Neural progenitor cell (in vitro differentiated cells): ENCODE results near the gene PRKAG2. TPM values are rescaled to one million over a fixed set of nuclear protein-coding genes. Genes with fewer than 3 reads are reported as not detected.

Experiments
- DNase-seq: peaks from one replicate; pipeline ENCODE4 v3.0.0-alpha.2; 2016; ENCODE audit warnings: low spot score
- H2AFZ ChIP-seq: fragments of 200-600 bp; sonication (generic); replicated peaks from 2 replicates; pipeline ENCODE4 v1.6.1; 2016; ENCODE audit warnings: antibody characterized with exemption
- H3F3A ChIP-seq: fragments of 200-600 bp; sonication (generic); 2 replicates; pipeline ENCODE4 v1.6.1; 2016; ENCODE audit warnings: antibody characterized with exemption, low read depth
- H3K27ac ChIP-seq: fragments of 200-600 bp; sonication (generic); 2 replicates; pipeline ENCODE4 v1.5.1; 2016; ENCODE audit warnings: mild to moderate bottlenecking
- H3K27me3 ChIP-seq: fragments of 200-600 bp; sonication (generic); 2 replicates; pipeline ENCODE4 v1.6.1; 2016; ENCODE audit warnings: mild to moderate bottlenecking, moderate library complexity
- H3K36me3 ChIP-seq: fragments of 200-600 bp; sonication (generic); 2 replicates; pipeline ENCODE4 v1.5.1; 2016
- H3K4me1 ChIP-seq: fragments of 200-600 bp; sonication (generic); 2 replicates; pipeline ENCODE4 v1.6.1; 2016; ENCODE audit warnings: mixed run types
- H3K4me2 ChIP-seq: fragments of 200-600 bp; sonication (generic); 2 replicates; pipeline ENCODE4 v1.6.1; 2016
- H3K4me3 ChIP-seq: fragments of 200-600 bp; sonication (generic); 2 replicates; pipeline ENCODE4 v1.5.1; 2016
- H3K79me2 ChIP-seq: fragments of 200-600 bp; sonication (generic); 2 replicates; pipeline ENCODE4 v1.6.1; 2016; ENCODE audit warnings: low read depth
- H3K9ac ChIP-seq: fragments of 200-600 bp; sonication (generic); 2 replicates; pipeline ENCODE4 v1.6.1; 2016
- H3K9me3 ChIP-seq: fragments of 200-600 bp; sonication (generic); 2 replicates; pipeline ENCODE4 v1.5.1; 2016; ENCODE audit warnings: low read depth
- H4K20me1 ChIP-seq: fragments of 200-600 bp; sonication (generic); 2 replicates; pipeline ENCODE4 v1.6.1; 2016; ENCODE audit warnings: low read depth
- H3K27ac Mint-ChIP-seq: 3 replicates; pipeline ENCODE4 v1.8.0; 2021; ENCODE audit warnings: mixed read lengths
- H3K27me3 Mint-ChIP-seq: 2 replicates; pipeline ENCODE4 v1.8.0; 2022; ENCODE audit warnings: low read depth, mild to moderate bottlenecking, inconsistent platforms, moderate library complexity, mixed read lengths; ENCODE audit not compliant: insufficient read depth
- H3K36me3 Mint-ChIP-seq: 3 replicates; pipeline ENCODE4 v1.8.0; 2021; ENCODE audit warnings: mixed read lengths
- H3K4me1 Mint-ChIP-seq: 3 replicates; pipeline ENCODE4 v1.8.0; 2021; ENCODE audit warnings: mixed read lengths
- H3K4me3 Mint-ChIP-seq: 3 replicates; pipeline ENCODE4 v1.8.0; 2021; ENCODE audit warnings: mild to moderate bottlenecking, moderate library complexity, mixed read lengths
- H3K9me3 Mint-ChIP-seq: 3 replicates; pipeline ENCODE4 v1.8.0; 2020; ENCODE audit warnings: mixed read lengths
- CTCF ChIP-seq: fragments of 200-600 bp; sonication (generic); IDR thresholded peaks from 2 replicates; pipeline ENCODE4 v1.5.1; 2017; ENCODE audit warnings: antibody characterized with exemption, mild to moderate bottlenecking
- EZH2 ChIP-seq: fragments of 200-600 bp; sonication (generic); IDR thresholded peaks from 2 replicates; pipeline ENCODE4 v1.6.1; 2017; ENCODE audit warnings: antibody characterized with exemption, mild to moderate bottlenecking, moderate library complexity
- EZH2phosphoT487 ChIP-seq: fragments of 200-600 bp; sonication (generic); IDR thresholded peaks from 2 replicates; pipeline ENCODE4 v1.6.1; 2017; ENCODE audit warnings: antibody characterized with exemption
- total RNA-seq: library from RNA; depleted of rRNA; stranded (reverse); fragments of >200 nt; gene quantifications from 2 replicates; pipeline ENCODE4 v1.2.3, GENCODE V29; 2015; ENCODE audit warnings: low replicate concordance

Gene PRKAG2
- total RNA-seq, 1 donor from 2014 or later = 11.4 TPM

GRCh38 chr7:151812967-151813366 is 63.9 kb downstream of the PRKAG2 start:
- H3K36me3 Mint-ChIP-seq = no peaks in the 10 kb centered on the region
- no peak overlapping the region for H3K9ac ChIP-seq
- TF ChIP-seq EZH2phosphoT487 (no peak), CTCF (no peak), EZH2 (no peak)
- H3K27me3 ChIP-seq = peaks cover 33% of the 10 kb centered on the region
- H3K4me3 ChIP-seq = no peak overlapping the region
- H3K4me3 Mint-ChIP-seq = peak overlapping the region; percentile 46
- H3K4me2 ChIP-seq = no peak overlapping the region
- no peak overlapping the region for H2AFZ ChIP-seq
- no peaks in the 10 kb centered on the region for H3K9me3 Mint-ChIP-seq
- H3K4me1 ChIP-seq = peaks cover 20% of the 10 kb centered on the region
- H3K27ac Mint-ChIP-seq = no peak overlapping the region
- H3K9me3 ChIP-seq = no peaks in the 10 kb centered on the region
- no peak for DNase-seq
- H3K36me3 ChIP-seq = no peaks in the 10 kb centered on the region
- H3K27ac ChIP-seq = no peak overlapping the region
- H3K27me3 Mint-ChIP-seq = peaks cover 23% of the 10 kb centered on the region
- peaks cover 25% of the 10 kb centered on the region for H3K4me1 Mint-ChIP-seq
- peaks cover 11% of the 10 kb centered on the region for H3F3A ChIP-seq
- H3K79me2 ChIP-seq = no peaks in the 10 kb centered on the region
- H4K20me1 ChIP-seq = peaks cover 19% of the 10 kb centered on the region

GRCh38 chr7:151810441-151811232 is 66.3 kb downstream of the PRKAG2 start:
- TF ChIP-seq EZH2phosphoT487 (no peak), CTCF (no peak), EZH2 (no peak)
- DNase-seq = no peak
- Histone ChIP-seq H3K27ac (no peak overlapping the region), H3K79me2 (no peaks in the 10 kb centered on the region), H3K27me3 (peaks cover 21% of the 10 kb centered on the region), H3K9ac (no peak overlapping the region), H3K9me3 (no peaks in the 10 kb centered on the region), H3K36me3 (no peaks in the 10 kb centered on the region), H2AFZ (no peak overlapping the region), H3K4me3 (no peak overlapping the region), H3K4me2 (no peak overlapping the region), H3K4me1 (peaks cover 20% of the 10 kb centered on the region), H4K20me1 (peaks cover 19% of the 10 kb centered on the region), H3F3A (peaks cover 11% of the 10 kb centered on the region)
- H3K27ac Mint-ChIP-seq = no peak overlapping the region
- no peaks in the 10 kb centered on the region for H3K9me3 Mint-ChIP-seq
- H3K36me3 Mint-ChIP-seq = no peaks in the 10 kb centered on the region
- no peak overlapping the region for H3K4me3 Mint-ChIP-seq
- peaks cover 20% of the 10 kb centered on the region for H3K27me3 Mint-ChIP-seq
- peaks cover 31% of the 10 kb centered on the region for H3K4me1 Mint-ChIP-seq

- Mint-ChIP-seq H3K27me3 (peaks cover 14% of the 10 kb centered on the region), H3K4me1 (peaks cover 24% of the 10 kb centered on the region), H3K4me3 (no peak overlapping the region), H3K27ac (no peak overlapping the region), H3K9me3 (no peaks in the 10 kb centered on the region), H3K36me3 (no peaks in the 10 kb centered on the region)
- no peak overlapping the region for H3K27ac ChIP-seq
- no peak overlapping the region for H2AFZ ChIP-seq
- H3K9me3 ChIP-seq = no peaks in the 10 kb centered on the region
- H3K4me3 ChIP-seq = no peak overlapping the region
- no peaks in the 10 kb centered on the region for H3K36me3 ChIP-seq
- no peaks in the 10 kb centered on the region for H3K79me2 ChIP-seq
- H3K4me2 ChIP-seq = no peak overlapping the region
- H3K4me1 ChIP-seq = peaks cover 14% of the 10 kb centered on the region
- no peak for DNase-seq
- H3F3A ChIP-seq = peaks cover 9% of the 10 kb centered on the region
- H3K9ac ChIP-seq = no peak overlapping the region
- TF ChIP-seq CTCF (no peak), EZH2 (no peak), EZH2phosphoT487 (no peak)
- peaks cover 14% of the 10 kb centered on the region for H4K20me1 ChIP-seq
- peaks cover 13% of the 10 kb centered on the region for H3K27me3 ChIP-seq
Observed at GRCh38 chr7:151809864-151810170, 67.1 kb downstream of the PRKAG2 start.
